NCI-H2107 (cell line): Measurements from ENCODE around the gene DMXL2.
"Not testable (repeated sequence)": the region's sequence is repeated elsewhere in the genome, so short reads cannot be mapped to it uniquely, and the experiment has no call there.

Source experiments
- DNase-seq: peaks from one replicate; lab custom pipeline; 2025; lab: John Stamatoyannopoulos, UW

The DMXL2 gene

GRCh38 chr15:51622604-51623370 lies at the start of gene DMXL2:
Gene DMXL2, minus strand, starts transcription at chr15:51622771. Its CDS starts 226 bp downstream, at chr15:51622545.
- peak; percentile 79 for DNase-seq

GRCh38 chr15:51672155-51672687 lies 49.6 kb upstream of the DMXL2 start:
- DNase-seq: no peak

- DNase-seq: no peak
Observed at GRCh38 chr15:51669381-51669780, 46.8 kb upstream of the DMXL2 start.

GRCh38 chr15:51668446-51668845 lies 45.9 kb upstream of the DMXL2 start:
- no peak for DNase-seq

- DNase-seq: no peak
Observed at GRCh38 chr15:51667478-51667877, 44.9 kb upstream of the DMXL2 start.

- DNase-seq: no peak
Observed at GRCh38 chr15:51661072-51661471, 38.5 kb upstream of the DMXL2 start.

- DNase-seq: peak; percentile 12
Observed at GRCh38 chr15:51658664-51659063, 36.1 kb upstream of the DMXL2 start.

GRCh38 chr15:51655401-51656057 lies 33.0 kb upstream of the DMXL2 start:
- not testable (repeated sequence) for DNase-seq

- DNase-seq: no peak
Observed at GRCh38 chr15:51652084-51652668, 29.6 kb upstream of the DMXL2 start.

GRCh38 chr15:51649659-51650521 lies 27.3 kb upstream of the DMXL2 start:
- peak; percentile 15 for DNase-seq

- DNase-seq: not testable (repeated sequence)
Observed at GRCh38 chr15:51648643-51649042, 26.1 kb upstream of the DMXL2 start.

GRCh38 chr15:51648101-51648500 lies 25.5 kb upstream of the DMXL2 start:
- not testable (repeated sequence) for DNase-seq

GRCh38 chr15:51647128-51647562 lies 24.6 kb upstream of the DMXL2 start:
- no peak for DNase-seq

- DNase-seq: no peak
Observed at GRCh38 chr15:51642696-51643095, 20.1 kb upstream of the DMXL2 start.

GRCh38 chr15:51641490-51642130 lies 19.0 kb upstream of the DMXL2 start:
- no peak for DNase-seq

- DNase-seq: no peak
Observed at GRCh38 chr15:51634591-51635198, 12.1 kb upstream of the DMXL2 start.

- no peak for DNase-seq
Observed at GRCh38 chr15:51629612-51630011, 7.0 kb upstream of the DMXL2 start.

- DNase-seq: no peak
Observed at GRCh38 chr15:51625236-51625635, 2.7 kb upstream of the DMXL2 start.

- DNase-seq: no peak
Observed at GRCh38 chr15:51624022-51624421, 1.5 kb upstream of the DMXL2 start.

GRCh38 chr15:51623386-51623938 lies 891 bp upstream of the DMXL2 start:
- DNase-seq: no peak
